HCT116 (cell line): ENCODE data around the gene AFAP1L2. TPM values are rescaled to one million over a fixed set of nuclear protein-coding genes. Genes with fewer than 3 reads are reported as not detected.
A peak's percentile ranks its signal among the peaks of the same experiment; 100 is the strongest.

ENCODE experiments used
- ATAC-seq: fragments of 200-7000 bp; cut with Tn5 transposase; 2 replicates; pipeline ENCODE4 v1.9.1; 2020; ENCODE audit warnings: mild to moderate bottlenecking, moderate library complexity
- BruUV-seq: library from RNA; stranded (reverse); fragments of 400-500 nt; replicated peaks from 2 replicates; lab custom pipeline; 2021; lab: Mats Ljungman, UMichigan
- CTCF ChIA-PET: fragments of 300-600 bp; sonication (Branson Sonifier 250); formaldehyde crosslinking; loops from one replicate; lab custom pipeline; 2021; ENCODE audit warnings: antibody characterized with exemption; lab: Charles Lee
- POLR2A ChIA-PET: fragments of 300-600, 350-600 bp; sonication (Branson Sonifier 250); formaldehyde crosslinking; loops from one replicate; lab custom pipeline; 2021; ENCODE audit warnings: antibody characterized with exemption; lab: Charles Lee
- RAD21 ChIA-PET, 2 experiments: fragments of 300-600 bp; sonication (Branson Sonifier 250); formaldehyde crosslinking; loops; one replicate each; lab custom pipeline; 2023; ENCODE audit warnings: low total read pairs in 2 of 2; ENCODE audit not compliant: uncharacterized antibody in 2 of 2, unreplicated experiment in 2 of 2, low non-redundant PET in 1 of 2; lab: Charles Lee
- DNase-seq: peaks from one replicate; pipeline ENCODE4 v3.0.0-alpha.2; 2010; ENCODE audit warnings: low read depth, low spot score
- H2AFZ ChIP-seq: fragments of 200-600 bp; shearing (Covaris generic), sonication (generic); 2 replicates; pipeline ENCODE4 v1.6.1; 2017; ENCODE audit warnings: low read depth, mixed run types, mixed read lengths, antibody characterized with exemption, low read length; ENCODE audit not compliant: poor library complexity, severe bottlenecking
- H3K27ac ChIP-seq: 2 replicates; pipeline ENCODE4 v1.5.1; 2012; ENCODE audit warnings: low read depth, low read length
- H3K27me3 ChIP-seq: fragments of 200-600 bp; sonication (generic); 2 replicates; pipeline ENCODE4 v1.6.1; 2016; ENCODE audit warnings: mixed run types, low read length, mixed read lengths; ENCODE audit not compliant: insufficient read depth
- H3K36me3 ChIP-seq, 2 experiments: fragments of 200-500 bp in 1 of 2; fragments of 200-600 bp in 1 of 2; sonication (Bioruptor generic) in 1 of 2; sonication (generic) in 1 of 2; 2 replicates each; pipeline versions ENCODE4 v1.5.1 to v1.6.1; 2014 to 2016; ENCODE audit warnings: low read length in 2 of 2, inconsistent platforms in 1 of 2, mixed read lengths in 1 of 2, mixed run types in 1 of 2; ENCODE audit not compliant: insufficient read depth in 2 of 2, control insufficient read depth in 1 of 2
- H3K4me1 ChIP-seq, 2 experiments: fragments of 200-600 bp in 1 of 2; sonication (generic) in 1 of 2; 2 replicates each; pipeline versions ENCODE4 v1.5.1 to v1.6.1; 2012 to 2017; ENCODE audit warnings: low read length in 2 of 2, inconsistent platforms in 1 of 2, mild to moderate bottlenecking in 1 of 2, mixed read lengths in 1 of 2, mixed run types in 1 of 2, moderate library complexity in 1 of 2; ENCODE audit not compliant: insufficient read depth in 2 of 2, control insufficient read depth in 1 of 2
- H3K4me2 ChIP-seq: fragments of 200-600 bp; sonication (generic); 2 replicates; pipeline ENCODE4 v1.6.1; 2017; ENCODE audit warnings: mixed run types, low read length, mixed read lengths
- H3K4me3 ChIP-seq, 2 experiments: fragments of 200-600 bp in 1 of 2; sonication (generic) in 1 of 2; replicated peaks in 1 of 2; 2 replicates each; pipeline ENCODE4 v1.5.1; 2011 to 2016; ENCODE audit warnings: low read length in 2 of 2, control low read depth in 1 of 2, low read depth in 1 of 2, mild to moderate bottlenecking in 1 of 2, mixed read lengths in 1 of 2, mixed run types in 1 of 2
- H3K79me2 ChIP-seq: fragments of 200-600 bp; sonication (generic); 2 replicates; pipeline ENCODE4 v1.6.1; 2017; ENCODE audit warnings: mild to moderate bottlenecking, mixed run types, low read length, moderate library complexity, mixed read lengths; ENCODE audit not compliant: insufficient read depth
- H3K9ac ChIP-seq: fragments of 200-600 bp; sonication (generic); 2 replicates; pipeline ENCODE4 v1.6.1; 2016; ENCODE audit warnings: low read length, mixed read lengths
- H3K9me2 ChIP-seq: fragments of 200-600 bp; sonication (generic), shearing (Covaris generic); 2 replicates; pipeline ENCODE4 v1.6.1; 2017; ENCODE audit warnings: mixed run types, mild to moderate bottlenecking, moderate library complexity; ENCODE audit not compliant: insufficient read depth
- H3K9me3 ChIP-seq, 2 experiments: fragments of 200-500 bp in 1 of 2; fragments of 200-600 bp in 1 of 2; sonication (Bioruptor generic) in 1 of 2; sonication (generic) in 1 of 2; 2 replicates each; pipeline ENCODE4 v1.6.1; 2014 to 2017; ENCODE audit warnings: low read length in 2 of 2, mixed read lengths in 2 of 2, inconsistent platforms in 1 of 2, low read depth in 1 of 2, mild to moderate bottlenecking in 1 of 2, mixed run types in 1 of 2, moderate library complexity in 1 of 2; ENCODE audit not compliant: control insufficient read depth in 1 of 2, insufficient read depth in 1 of 2
- H4K20me1 ChIP-seq: fragments of 200-600 bp; sonication (generic), shearing (Covaris generic); 2 replicates; pipeline ENCODE4 v1.6.1; 2017; ENCODE audit warnings: mixed run types, mild to moderate bottlenecking, moderate library complexity; ENCODE audit not compliant: insufficient read depth
- CBX3 ChIP-seq: IDR thresholded peaks from 2 replicates; pipeline ENCODE4 v1.6.1; 2012; ENCODE audit warnings: low read depth
- JUND ChIP-seq: IDR thresholded peaks from 2 replicates; pipeline ENCODE4 v1.6.1; 2012
- POLR2AphosphoS5 ChIP-seq: IDR thresholded peaks from 2 replicates; pipeline ENCODE4 v1.6.1; 2011; ENCODE audit warnings: mild to moderate bottlenecking, low read depth, low read length, moderate library complexity
- RAD21 ChIP-seq: IDR thresholded peaks from 2 replicates; pipeline ENCODE4 v1.6.1; 2012; ENCODE audit warnings: low read depth, mild to moderate bottlenecking
- SP1 ChIP-seq: IDR thresholded peaks from 2 replicates; pipeline ENCODE4 v1.6.1; 2012; ENCODE audit warnings: low read depth
- SRF ChIP-seq: IDR thresholded peaks from 2 replicates; pipeline ENCODE4 v1.6.1; 2012; ENCODE audit warnings: low read depth
- TCF7L2 ChIP-seq: IDR thresholded peaks from 2 replicates; pipeline ENCODE4 v1.7.0; 2011; ENCODE audit warnings: borderline replicate concordance, inconsistent platforms; ENCODE audit not compliant: insufficient read depth, insufficient read length; ENCODE audit errors: extremely low read depth
- ZBTB33 ChIP-seq: IDR thresholded peaks from 2 replicates; pipeline ENCODE4 v1.6.1; 2011; ENCODE audit warnings: mild to moderate bottlenecking, low read length, moderate library complexity; ENCODE audit not compliant: insufficient replicate concordance; ENCODE audit errors: extremely low read depth
- ZNF274 ChIP-seq: fragments of 200-500 bp; sonication (Bioruptor generic); IDR thresholded peaks from 2 replicates; pipeline ENCODE4 v1.6.1; 2014; ENCODE audit warnings: mild to moderate bottlenecking, low read depth, low read length, inconsistent platforms
- intact Hi-C: fragments of 100-400 bp; cut with micrococcal nuclease; formaldehyde crosslinking; loops from 2 replicates; pipeline ENCODE4 v1.10.0; 2022
- total RNA-seq: library from RNA; stranded (reverse); gene quantifications from one replicate; pipeline ENCODE4 v1.2.1, GENCODE V29; 2021; ENCODE audit not compliant: unreplicated experiment
- TF ChIP-seq, protein P1 (sequence below), 3 experiments: fragments of 200-600 bp in 1 of 3; sonication (generic) in 1 of 3; IDR thresholded peaks in 2 of 3; conservative IDR thresholded peaks in 1 of 3; 2 replicates each; pipeline ENCODE4 v1.5.1; 2012 to 2017; ENCODE audit warnings: low read depth in 2 of 3, low read length in 2 of 3, antibody characterized with exemption in 1 of 3, borderline replicate concordance in 1 of 3, control low read depth in 1 of 3, mild to moderate bottlenecking in 1 of 3, mixed read lengths in 1 of 3, mixed run types in 1 of 3, moderate library complexity in 1 of 3; ENCODE audit not compliant: insufficient read depth in 1 of 3
- TF ChIP-seq, protein P2 (sequence below): IDR thresholded peaks from 2 replicates; pipeline ENCODE4 v1.6.1; 2012
- TF ChIP-seq, protein P3 (sequence below): IDR thresholded peaks from 2 replicates; pipeline ENCODE4 v1.6.1; 2012

AFAP1L2 gene
- total RNA-seq, 1 experiment from 2014 or later: 0.93 TPM

DNA sequence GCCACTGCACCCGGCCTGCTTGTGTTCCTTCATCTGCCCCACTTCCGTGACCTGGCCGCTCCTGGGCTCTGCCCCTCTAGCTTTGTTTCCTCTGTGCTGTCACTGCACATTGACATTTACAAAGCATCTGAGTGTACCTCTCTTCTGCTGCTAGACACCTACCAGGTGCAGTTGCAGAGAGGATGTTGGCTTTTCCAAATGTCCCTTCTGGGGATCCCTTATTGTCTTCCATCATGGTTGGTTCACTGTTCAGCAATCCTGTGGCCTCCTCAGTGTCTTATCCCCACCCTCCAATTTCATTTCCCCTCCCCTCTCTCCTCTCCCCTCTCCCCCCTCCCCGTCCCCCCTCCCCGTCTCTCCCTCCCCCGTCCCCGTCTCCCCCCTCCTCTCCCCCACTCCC, 151.4 kb downstream of the AFAP1L2 start (continued):
- TF ChIP-seq, protein P1, sequence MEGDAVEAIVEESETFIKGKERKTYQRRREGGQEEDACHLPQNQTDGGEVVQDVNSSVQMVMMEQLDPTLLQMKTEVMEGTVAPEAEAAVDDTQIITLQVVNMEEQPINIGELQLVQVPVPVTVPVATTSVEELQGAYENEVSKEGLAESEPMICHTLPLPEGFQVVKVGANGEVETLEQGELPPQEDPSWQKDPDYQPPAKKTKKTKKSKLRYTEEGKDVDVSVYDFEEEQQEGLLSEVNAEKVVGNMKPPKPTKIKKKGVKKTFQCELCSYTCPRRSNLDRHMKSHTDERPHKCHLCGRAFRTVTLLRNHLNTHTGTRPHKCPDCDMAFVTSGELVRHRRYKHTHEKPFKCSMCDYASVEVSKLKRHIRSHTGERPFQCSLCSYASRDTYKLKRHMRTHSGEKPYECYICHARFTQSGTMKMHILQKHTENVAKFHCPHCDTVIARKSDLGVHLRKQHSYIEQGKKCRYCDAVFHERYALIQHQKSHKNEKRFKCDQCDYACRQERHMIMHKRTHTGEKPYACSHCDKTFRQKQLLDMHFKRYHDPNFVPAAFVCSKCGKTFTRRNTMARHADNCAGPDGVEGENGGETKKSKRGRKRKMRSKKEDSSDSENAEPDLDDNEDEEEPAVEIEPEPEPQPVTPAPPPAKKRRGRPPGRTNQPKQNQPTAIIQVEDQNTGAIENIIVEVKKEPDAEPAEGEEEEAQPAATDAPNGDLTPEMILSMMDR (IDR thresholded peaks at IDR 0.05 in 2 of 3, conservative IDR thresholded peaks at IDR 0.05 in 1 of 3; ENCODE audit: borderline replicate concordance in 1 of 3, insufficient read depth in 1 of 3, low read depth in 2 of 3, low read length in 2 of 3): no peak
- TF ChIP-seq RAD21: no peak
- TF ChIP-seq ZBTB33: no peak
- TF ChIP-seq JUND: no peak
- TF ChIP-seq, protein P2, sequence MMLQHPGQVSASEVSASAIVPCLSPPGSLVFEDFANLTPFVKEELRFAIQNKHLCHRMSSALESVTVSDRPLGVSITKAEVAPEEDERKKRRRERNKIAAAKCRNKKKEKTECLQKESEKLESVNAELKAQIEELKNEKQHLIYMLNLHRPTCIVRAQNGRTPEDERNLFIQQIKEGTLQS: no peak
- no peak for TF ChIP-seq CBX3
- no peak for TF ChIP-seq ZNF274

- no peak for DNase-seq
- Histone ChIP-seq H3K4me3 (no peak overlapping the region), H3K9me2 (no peaks in the 10 kb centered on the region), H3K4me2 (no peak overlapping the region), H2AFZ (no peak overlapping the region), H3K4me1 (peaks cover 0 to under 1% of the 10 kb centered on the region in 2 experiments; a peak in 1 of 4 replicates), H3K79me2 (no peaks in the 10 kb centered on the region), H3K36me3 (no peaks in the 10 kb centered on the region), H3K9ac (no peak overlapping the region), H3K9me3 (no peaks in the 10 kb centered on the region), H3K27me3 (no peaks in the 10 kb centered on the region), H3K27ac (no peak overlapping the region), H4K20me1 (no peaks in the 10 kb centered on the region)
- RAD21 ChIA-PET: no interaction called here
- TF ChIP-seq POLR2AphosphoS5 (no peak), TCF7L2 (no peak), SP1 (no peak), SRF (no peak)
- TF ChIP-seq, protein P3, sequence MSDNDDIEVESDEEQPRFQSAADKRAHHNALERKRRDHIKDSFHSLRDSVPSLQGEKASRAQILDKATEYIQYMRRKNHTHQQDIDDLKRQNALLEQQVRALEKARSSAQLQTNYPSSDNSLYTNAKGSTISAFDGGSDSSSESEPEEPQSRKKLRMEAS: no peak
- 0 out of 2 replicates have a peak, but pooled peaks have one; percentile 21 for ATAC-seq
- no TSS peak for BruUV-seq
- POLR2A ChIA-PET: no interaction called here
- CTCF ChIA-PET: no interaction called here
- intact Hi-C loops: no loop called here
Observed at GRCh38 chr10:114252092-114252491, 152.2 kb downstream of the AFAP1L2 start.
